ENCODE results near the gene TSC2. TPM values are rescaled to one million over a fixed set of nuclear protein-coding genes. Genes with fewer than 3 reads are reported as not detected.

The TSC2 gene
- total RNA-seq, 1 donor from 2014 or later = 242 TPM

DNA sequence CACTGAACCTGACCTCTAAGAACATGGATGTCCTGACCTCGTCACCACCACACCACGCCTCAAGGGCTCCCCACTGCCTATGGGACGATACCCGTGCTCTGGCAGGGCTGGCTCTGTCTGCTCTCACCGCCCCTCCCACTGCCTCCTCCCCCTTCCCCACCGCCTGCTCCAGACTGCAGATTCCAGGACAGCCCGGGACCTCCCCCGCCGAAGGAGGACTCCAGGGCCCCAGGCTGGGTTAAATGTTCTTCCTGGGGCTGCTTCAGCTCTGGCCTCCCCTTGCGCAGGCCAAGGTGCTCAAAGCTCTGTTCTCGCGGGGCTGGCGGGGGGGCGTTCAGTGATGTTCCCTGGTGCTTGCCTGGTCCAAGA is 25.1 kb upstream of the TSC2 start:
- H3K36me3 Mint-ChIP-seq = no peaks in the 10 kb centered on the region

DNA sequence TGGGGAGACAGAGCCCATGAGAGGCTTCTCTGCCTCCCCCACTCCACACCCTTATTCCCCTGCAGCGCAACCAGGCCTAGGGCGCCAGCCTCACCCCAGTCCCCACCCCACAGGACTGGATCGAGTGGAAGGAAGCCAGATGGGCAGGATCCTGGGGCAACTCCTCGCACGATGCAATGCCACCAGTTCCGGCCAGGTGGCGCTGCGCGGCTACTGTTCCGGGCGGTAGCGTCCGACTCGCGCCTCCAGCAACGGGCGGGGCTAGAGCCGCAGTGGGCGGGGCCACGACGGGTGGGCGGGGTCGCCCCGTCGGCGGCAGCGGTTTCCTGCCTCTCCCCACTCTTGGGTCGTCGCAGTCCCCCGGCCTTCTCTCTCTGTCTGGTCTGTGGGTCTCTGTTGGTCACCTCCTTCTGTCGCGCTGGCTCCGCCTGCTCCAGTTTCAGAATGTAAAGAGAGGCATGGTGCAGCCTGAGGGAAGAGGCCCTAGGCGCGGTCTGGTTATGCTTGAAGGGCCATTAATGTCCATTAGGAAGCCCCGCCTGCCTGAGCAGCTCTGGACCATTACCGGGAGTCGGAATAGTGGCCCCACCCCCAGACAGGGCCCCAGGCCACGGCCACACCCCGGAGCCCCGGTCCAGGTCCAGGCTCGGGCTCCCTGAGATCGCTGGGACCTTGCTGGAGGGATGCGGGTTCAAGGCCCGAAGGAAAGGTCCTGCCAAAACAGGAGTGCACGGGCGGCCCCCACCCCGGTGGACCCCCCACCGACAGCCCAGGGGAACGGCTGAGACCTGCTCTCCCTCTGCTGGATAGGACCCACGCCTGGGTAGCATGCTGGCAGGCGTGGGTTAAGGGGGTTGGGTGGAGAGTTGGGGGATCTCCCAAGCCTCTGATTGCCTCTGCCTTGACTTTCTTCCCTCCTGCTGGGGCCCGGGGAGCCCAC is 24.4 kb upstream of the TSC2 start:
- Mint-ChIP-seq H3K27me3 (ENCODE audit: low read depth) (peaks cover 39% of the 10 kb centered on the region), H3K9me3 (no peaks in the 10 kb centered on the region), H3K36me3 (no peaks in the 10 kb centered on the region), H3K4me1 (peaks cover 27% of the 10 kb centered on the region), H3K27ac (peak overlapping the region; percentile 74), H3K4me3 (peak overlapping the region; percentile 69)
- peak; percentile 95 to 98 for DNase-seq (ENCODE audit: low spot score in 2 of 2, unreplicated experiment in 2 of 2)
- peak; percentile 99 for TF ChIP-seq CTCF (IDR thresholded peaks at IDR 0.05; ENCODE audit: unreplicated experiment)

More for the DNA sequence above, 25.1 kb upstream of the TSC2 start:
- no peaks in the 10 kb centered on the region for H3K9me3 Mint-ChIP-seq
- H3K27ac Mint-ChIP-seq = peak overlapping the region; percentile 74
- H3K4me1 Mint-ChIP-seq = peaks cover 23% of the 10 kb centered on the region
- H3K27me3 Mint-ChIP-seq (ENCODE audit: low read depth) = peaks cover 45% of the 10 kb centered on the region
- no peak for TF ChIP-seq CTCF (IDR thresholded peaks at IDR 0.05; ENCODE audit: unreplicated experiment)
- peak in 1 of 2 experiments; percentile 63 for DNase-seq (ENCODE audit: low spot score in 2 of 2, unreplicated experiment in 2 of 2)
- peak overlapping the region; percentile 67 for H3K4me3 Mint-ChIP-seq

DNA sequence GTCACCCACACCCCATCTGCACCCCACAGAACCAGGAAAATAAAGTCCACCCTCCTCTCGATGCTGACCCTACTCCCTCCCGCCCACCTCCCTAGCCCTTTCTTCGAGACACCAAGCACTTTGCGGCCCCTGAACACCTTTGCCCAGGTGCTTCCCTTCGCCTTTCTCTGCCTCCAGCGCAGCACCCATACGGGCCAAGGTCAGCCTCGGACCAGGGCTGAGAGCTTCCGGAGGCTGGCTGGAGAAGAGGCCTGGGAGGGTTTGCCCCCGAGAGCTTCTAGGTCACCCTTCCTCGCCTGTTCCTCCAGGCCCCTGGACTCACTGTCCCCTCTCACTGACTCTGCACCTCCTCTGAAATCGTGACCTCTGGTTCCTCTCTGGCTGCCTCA is 23.8 kb upstream of the TSC2 start:
- no peak for TF ChIP-seq CTCF (IDR thresholded peaks at IDR 0.05; ENCODE audit: unreplicated experiment)

GRCh38 chr16:2025251-2025650 is 22.5 kb upstream of the TSC2 start:
- Mint-ChIP-seq H3K27me3 (ENCODE audit: low read depth) (peaks cover 25% of the 10 kb centered on the region), H3K36me3 (peaks cover 2% of the 10 kb centered on the region), H3K4me3 (peak overlapping the region; percentile 58), H3K27ac (no peak overlapping the region), H3K9me3 (no peaks in the 10 kb centered on the region), H3K4me1 (peaks cover 31% of the 10 kb centered on the region)
- TF ChIP-seq CTCF (IDR thresholded peaks at IDR 0.05; ENCODE audit: unreplicated experiment) = no peak
- DNase-seq (ENCODE audit: low spot score in 2 of 2, unreplicated experiment in 2 of 2) = no peak

More for the DNA sequence above, 23.8 kb upstream of the TSC2 start:
- Mint-ChIP-seq H3K27me3 (ENCODE audit: low read depth) (peaks cover 33% of the 10 kb centered on the region), H3K9me3 (no peaks in the 10 kb centered on the region), H3K4me1 (peaks cover 31% of the 10 kb centered on the region), H3K36me3 (peaks cover 2% of the 10 kb centered on the region), H3K4me3 (no peak overlapping the region), H3K27ac (no peak overlapping the region)
- no peak for DNase-seq (ENCODE audit: low spot score in 2 of 2, unreplicated experiment in 2 of 2)

DNA sequence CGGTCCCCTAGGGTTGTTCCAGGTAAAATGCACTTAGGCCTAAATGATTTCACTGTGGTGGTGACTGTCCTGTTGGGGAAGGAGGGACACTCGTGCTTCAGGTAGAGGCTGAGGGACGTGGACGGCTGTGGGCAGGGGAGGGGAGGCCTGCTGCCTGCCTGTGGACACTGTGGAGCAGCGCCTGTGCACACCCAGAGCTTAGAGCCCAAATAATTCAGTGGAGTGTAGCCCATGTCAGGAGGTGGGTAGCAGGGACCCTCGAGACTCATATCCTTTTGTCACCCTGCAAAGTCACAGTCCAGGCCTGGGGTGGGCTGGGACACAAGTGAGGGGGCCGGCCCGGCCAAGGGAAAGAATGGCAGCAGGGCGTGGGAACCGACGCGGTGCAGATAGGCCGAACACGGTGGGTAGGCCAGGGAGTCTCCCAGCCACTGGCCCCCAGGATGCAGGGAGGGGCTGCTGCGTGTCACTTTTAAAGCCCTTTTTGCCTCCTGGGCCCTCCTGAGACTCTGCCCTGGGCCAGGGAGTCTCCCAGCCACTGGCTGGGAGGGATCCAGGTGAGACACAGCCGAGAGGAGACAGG is 21.8 kb upstream of the TSC2 start:
- H3K27ac Mint-ChIP-seq = no peak overlapping the region
- peak overlapping the region; percentile 58 for H3K4me3 Mint-ChIP-seq
- H3K36me3 Mint-ChIP-seq = peaks cover 2% of the 10 kb centered on the region
- TF ChIP-seq CTCF (IDR thresholded peaks at IDR 0.05; ENCODE audit: unreplicated experiment) = no peak
- H3K9me3 Mint-ChIP-seq = no peaks in the 10 kb centered on the region
- peaks cover 18% of the 10 kb centered on the region for H3K27me3 Mint-ChIP-seq (ENCODE audit: low read depth)
- peaks cover 27% of the 10 kb centered on the region for H3K4me1 Mint-ChIP-seq
- DNase-seq (ENCODE audit: low spot score in 2 of 2, unreplicated experiment in 2 of 2) = no peak
